Muscle of leg (tissue), 16 donors: ENCODE measurements around the gene NEK1. TPM values are rescaled to one million over a fixed set of nuclear protein-coding genes. Genes with fewer than 3 reads are reported as not detected.

Source experiments
- DNase-seq: peaks from one replicate; pipeline ENCODE4 v3.0.0; 2013
- H3K27ac ChIP-seq: one replicate; pipeline ENCODE4 v1.5.1; 2013; ENCODE audit warnings: mild to moderate bottlenecking, low read length, control low read depth
- H3K27me3 ChIP-seq: one replicate; pipeline ENCODE4 v1.6.1; 2013; ENCODE audit warnings: low read length; ENCODE audit not compliant: control insufficient read depth, insufficient read depth
- H3K36me3 ChIP-seq: one replicate; pipeline ENCODE4 v1.6.1; 2013; ENCODE audit warnings: low read length; ENCODE audit not compliant: control insufficient read depth, insufficient read depth
- H3K4me1 ChIP-seq: one replicate; pipeline ENCODE4 v1.6.1; 2013; ENCODE audit warnings: low read length; ENCODE audit not compliant: control insufficient read depth, insufficient read depth
- H3K4me3 ChIP-seq: one replicate; pipeline ENCODE4 v1.5.1; 2013; ENCODE audit warnings: low read length, control low read depth
- H3K9me3 ChIP-seq: replicated peaks from 2 replicates; pipeline ENCODE4 v1.6.1; 2013; ENCODE audit warnings: low read depth, low read length; ENCODE audit not compliant: control insufficient read depth
- WGBS: methylation state at CpG from one replicate; pipeline ENCODE4 v1.1.5; 2013; ENCODE audit warnings: missing lambda C conversion rate; ENCODE audit not compliant: insufficient coverage; 5-methylcytosine and 5-hydroxymethylcytosine counted together
- long read RNA-seq, 11 donors: transcript quantifications; one replicate each; lab custom pipeline, GENCODE V29; 2026
- polyA plus RNA-seq, 8 donors: library from polyadenylated mRNA; unstranded; fragments of 120-200 nt; gene quantifications; one replicate each; pipeline versions ENCODE4 v1.2.1 to v1.2.3, GENCODE V29; 2013; ENCODE audit warnings: inconsistent platforms in 1 of 8, low replicate concordance in 1 of 8; ENCODE audit not compliant: insufficient read length in 8 of 8, insufficient read depth in 1 of 8
- total RNA-seq: library from RNA; stranded (reverse); fragments of 120-200 nt; gene quantifications from one replicate; pipeline ENCODE4 v1.2.4, GENCODE V29; 2013

The NEK1 gene, protein sequence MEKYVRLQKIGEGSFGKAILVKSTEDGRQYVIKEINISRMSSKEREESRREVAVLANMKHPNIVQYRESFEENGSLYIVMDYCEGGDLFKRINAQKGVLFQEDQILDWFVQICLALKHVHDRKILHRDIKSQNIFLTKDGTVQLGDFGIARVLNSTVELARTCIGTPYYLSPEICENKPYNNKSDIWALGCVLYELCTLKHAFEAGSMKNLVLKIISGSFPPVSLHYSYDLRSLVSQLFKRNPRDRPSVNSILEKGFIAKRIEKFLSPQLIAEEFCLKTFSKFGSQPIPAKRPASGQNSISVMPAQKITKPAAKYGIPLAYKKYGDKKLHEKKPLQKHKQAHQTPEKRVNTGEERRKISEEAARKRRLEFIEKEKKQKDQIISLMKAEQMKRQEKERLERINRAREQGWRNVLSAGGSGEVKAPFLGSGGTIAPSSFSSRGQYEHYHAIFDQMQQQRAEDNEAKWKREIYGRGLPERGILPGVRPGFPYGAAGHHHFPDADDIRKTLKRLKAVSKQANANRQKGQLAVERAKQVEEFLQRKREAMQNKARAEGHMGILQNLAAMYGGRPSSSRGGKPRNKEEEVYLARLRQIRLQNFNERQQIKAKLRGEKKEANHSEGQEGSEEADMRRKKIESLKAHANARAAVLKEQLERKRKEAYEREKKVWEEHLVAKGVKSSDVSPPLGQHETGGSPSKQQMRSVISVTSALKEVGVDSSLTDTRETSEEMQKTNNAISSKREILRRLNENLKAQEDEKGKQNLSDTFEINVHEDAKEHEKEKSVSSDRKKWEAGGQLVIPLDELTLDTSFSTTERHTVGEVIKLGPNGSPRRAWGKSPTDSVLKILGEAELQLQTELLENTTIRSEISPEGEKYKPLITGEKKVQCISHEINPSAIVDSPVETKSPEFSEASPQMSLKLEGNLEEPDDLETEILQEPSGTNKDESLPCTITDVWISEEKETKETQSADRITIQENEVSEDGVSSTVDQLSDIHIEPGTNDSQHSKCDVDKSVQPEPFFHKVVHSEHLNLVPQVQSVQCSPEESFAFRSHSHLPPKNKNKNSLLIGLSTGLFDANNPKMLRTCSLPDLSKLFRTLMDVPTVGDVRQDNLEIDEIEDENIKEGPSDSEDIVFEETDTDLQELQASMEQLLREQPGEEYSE (N-terminal part only)
- total RNA-seq (12.3 TPM), polyA plus RNA-seq (10 to 100 TPM in 7 of 8 donors, 1 to 10 TPM in 1; 9.6 to 14.7 (median 11.7) TPM)
- long read RNA-seq, donor 1 = 0 reads
- long read RNA-seq, donor 2 = 0 reads
- long read RNA-seq, donor 3 = 0 reads
- long read RNA-seq, donor 4 = 0 reads
- long read RNA-seq, donor 5 = 0 reads
- long read RNA-seq, donor 6, partial matches to known transcripts = 23 of 23 reads
- long read RNA-seq, donor 6, other reads (novel, unspliced or antisense) = 0 of 23 reads
- long read RNA-seq, donor 7 = 0 reads
- long read RNA-seq, donor 8 = 0 reads
- long read RNA-seq, donor 9 = 0 reads
- long read RNA-seq, donor 10 = 0 reads
- long read RNA-seq, donor 11 = 0 reads

DNA sequence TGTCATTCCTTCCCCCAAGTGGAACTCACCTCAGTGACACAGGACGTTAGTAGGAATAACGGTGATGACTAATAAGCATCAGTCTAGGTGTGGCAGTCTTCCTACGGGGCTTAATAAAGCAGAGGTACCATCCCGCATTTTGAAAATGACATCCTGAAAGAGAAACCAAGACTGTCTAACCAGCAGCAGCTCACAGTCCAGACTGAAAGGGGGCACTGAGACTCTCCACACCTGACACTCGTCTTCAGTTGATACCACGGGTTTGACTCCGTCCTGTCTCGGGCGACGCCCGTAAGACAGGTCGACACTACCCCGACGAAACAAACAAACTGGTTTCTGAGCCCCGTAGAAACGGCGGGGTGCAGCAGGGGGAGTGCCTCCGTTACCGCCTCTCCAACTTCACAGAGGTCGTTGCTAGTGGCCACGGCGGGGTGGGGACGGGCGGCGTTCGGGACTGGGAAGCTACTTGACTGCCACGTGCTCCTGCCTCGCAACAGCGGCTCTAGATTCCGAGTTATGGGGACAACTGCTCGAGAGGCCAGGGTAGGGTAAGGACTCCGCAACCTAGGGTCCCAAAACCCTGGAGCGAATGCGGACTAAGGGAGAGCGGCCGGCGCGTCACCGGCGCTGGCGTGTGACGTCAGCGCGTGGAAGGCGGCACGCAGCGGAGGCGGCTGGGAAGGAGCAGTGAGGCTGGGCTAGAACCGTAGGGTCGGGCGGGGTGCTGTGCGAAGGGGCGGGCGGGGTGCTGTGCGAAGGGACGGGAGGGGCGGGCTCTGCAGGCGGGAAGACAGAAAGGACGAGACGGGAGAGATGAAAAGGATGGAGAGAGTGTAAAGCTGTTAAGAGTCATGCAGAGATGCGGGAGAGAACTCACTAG, at the start of gene NEK1:
Gene NEK1 (minus strand): TSS at position 593 of the 880 bp plus-strand sequence. CDS start 9,953 bp downstream, outside the sequence.
- DNase-seq = peak; percentile 95
- H3K27me3 ChIP-seq = no peaks in the 10 kb centered on the region
- H3K27ac ChIP-seq = peak within 1 kb of the TSS; percentile 99
- peak within 1 kb of the TSS; percentile 91 for H3K4me3 ChIP-seq
- H3K9me3 ChIP-seq = no peaks in the 10 kb centered on the region
- under 1% methylated on average over 46 of the region's 61 CpGs for WGBS
- H3K4me1 ChIP-seq = peaks cover 3% of the 10 kb centered on the region
- no peaks in the 10 kb centered on the region for H3K36me3 ChIP-seq

DNA sequence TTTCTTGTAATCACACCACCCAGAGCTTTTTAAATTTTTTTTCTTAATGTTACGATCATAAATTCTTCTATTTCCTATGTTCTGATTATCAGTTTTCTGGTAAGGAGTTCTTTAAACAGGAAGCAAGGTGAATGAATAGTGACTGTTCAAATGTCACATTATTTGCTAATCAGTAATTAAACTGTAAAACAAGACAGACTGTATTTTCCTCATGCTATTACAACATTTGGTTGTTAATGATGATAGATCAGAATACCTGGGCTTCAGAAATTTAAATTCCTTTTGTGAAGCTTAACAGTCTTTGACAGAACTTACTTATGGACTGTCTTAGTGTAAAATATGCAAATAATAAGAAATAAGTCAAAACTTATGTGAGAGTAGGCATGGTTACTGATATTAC, 49.4 kb upstream of the NEK1 start:
- no CpG with 5 or more reads among the region's 1 CpG for WGBS
- no peak for DNase-seq

DNA sequence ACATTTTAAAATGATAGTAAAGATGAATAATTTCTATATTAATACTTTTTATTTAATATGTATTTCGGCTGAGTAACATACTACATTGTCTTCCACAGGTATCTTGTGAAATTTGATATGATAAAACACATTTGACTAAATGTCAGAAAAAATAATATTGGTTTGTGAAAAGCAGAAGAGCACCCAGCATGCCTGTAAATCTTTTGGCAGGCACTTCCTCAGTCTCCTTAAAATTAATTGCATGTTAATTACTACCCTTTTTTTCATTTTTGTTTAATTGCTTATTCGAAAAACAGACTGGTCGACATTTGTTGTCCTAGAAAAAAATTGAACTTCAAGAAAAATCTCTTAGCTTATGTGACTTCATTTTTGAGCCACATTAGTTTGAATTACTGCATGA, 48.5 kb upstream of the NEK1 start:
- H3K27ac ChIP-seq = no peak overlapping the region
- no CpG with 5 or more reads among the region's 3 CpGs for WGBS

More for the DNA sequence above, 49.4 kb upstream of the NEK1 start:
- Histone ChIP-seq H3K4me1 (no peaks in the 10 kb centered on the region), H3K27ac (no peak overlapping the region), H3K9me3 (no peaks in the 10 kb centered on the region), H3K36me3 (peaks cover 2% of the 10 kb centered on the region), H3K4me3 (no peak overlapping the region), H3K27me3 (no peaks in the 10 kb centered on the region)

DNA sequence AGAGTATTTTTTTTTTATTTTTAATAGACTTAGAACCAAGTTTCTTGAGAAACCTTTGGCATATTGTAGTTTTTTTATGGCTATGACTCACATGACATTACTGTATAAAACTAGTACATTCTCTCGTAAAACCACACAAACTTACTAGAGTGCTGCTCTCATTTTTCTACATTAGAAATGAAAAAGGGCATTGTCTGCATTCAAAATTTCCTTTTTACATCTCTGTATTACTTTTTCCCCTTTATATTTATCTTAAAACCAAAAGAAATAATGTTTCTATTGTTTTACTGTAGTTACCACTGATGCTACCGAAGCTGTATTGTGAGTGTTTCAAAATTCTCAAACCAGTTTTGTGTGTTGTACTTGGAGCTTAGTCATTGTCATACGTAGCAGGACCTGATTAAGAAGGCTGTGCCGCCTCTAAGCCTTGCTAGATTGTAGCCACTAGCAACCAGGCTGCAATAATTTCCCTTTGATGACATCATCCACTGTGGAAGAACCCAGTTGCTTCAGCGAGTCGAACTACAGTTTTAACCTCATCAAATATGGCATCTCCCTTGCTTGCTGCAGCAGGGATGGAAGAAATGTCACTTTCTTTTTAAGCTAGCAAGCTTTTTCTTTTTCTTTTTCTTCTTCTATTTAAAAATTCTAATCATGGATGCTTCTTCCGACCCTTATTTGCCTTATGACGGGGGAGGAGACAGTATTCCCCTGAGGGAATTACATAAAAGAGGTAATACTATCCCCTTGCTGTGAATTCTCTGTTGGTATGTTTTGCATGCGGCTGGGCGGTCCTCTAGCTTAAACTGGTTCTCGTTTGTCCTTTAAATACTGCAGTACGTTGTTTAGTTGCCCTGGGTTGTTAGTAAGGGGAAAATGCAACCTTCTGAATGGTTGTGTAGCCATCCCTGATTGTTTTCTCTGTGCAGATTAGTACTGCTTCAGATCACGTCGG, 47.6 kb upstream of the NEK1 start:
- DNase-seq = peak; percentile 96
- WGBS = 0% methylated on average over 1 of the region's 14 CpGs
- no peaks in the 10 kb centered on the region for H3K4me1 ChIP-seq

More for the DNA sequence above, 48.5 kb upstream of the NEK1 start:
- no peak for DNase-seq
- no peaks in the 10 kb centered on the region for H3K27me3 ChIP-seq
- H3K4me1 ChIP-seq = no peaks in the 10 kb centered on the region
- no peaks in the 10 kb centered on the region for H3K36me3 ChIP-seq
- H3K9me3 ChIP-seq = no peaks in the 10 kb centered on the region
- H3K4me3 ChIP-seq = peak overlapping the region; percentile 42

DNA sequence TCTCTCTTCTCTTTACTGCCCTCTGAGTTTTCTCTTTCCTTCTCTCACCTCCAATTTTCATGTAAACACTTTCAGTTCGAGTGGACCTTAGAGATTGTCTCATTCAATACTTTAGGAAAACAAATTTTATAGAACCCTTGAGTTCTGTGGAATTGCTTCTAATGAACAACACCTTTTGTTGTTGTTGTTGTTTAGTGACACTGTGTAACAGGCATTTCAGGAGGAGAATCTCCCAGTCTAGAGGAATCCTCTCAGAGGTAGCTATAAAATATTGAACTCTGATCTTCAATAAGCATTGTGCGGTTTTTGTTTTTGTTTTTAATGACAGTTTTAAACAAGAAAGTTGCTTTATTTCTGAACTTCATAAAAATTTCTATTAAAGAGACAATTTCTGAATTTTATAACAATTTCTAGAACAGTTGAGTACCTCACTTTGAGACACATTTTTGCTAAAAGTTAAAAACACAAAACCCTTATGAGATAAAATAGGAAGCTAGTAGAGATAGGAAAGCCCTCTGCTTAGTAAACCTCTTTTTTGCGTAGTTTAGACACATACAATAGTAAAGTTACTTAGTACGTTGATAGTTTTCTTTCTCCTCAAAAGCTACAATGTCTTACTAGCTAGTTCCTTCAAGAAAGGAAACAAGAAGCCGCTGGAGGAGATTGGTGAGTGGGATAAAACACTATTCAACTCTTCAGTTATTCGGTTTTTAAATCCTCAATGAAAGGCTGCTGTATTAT, 46.8 kb upstream of the NEK1 start:
- H3K9me3 ChIP-seq = no peaks in the 10 kb centered on the region
- WGBS = no CpG with 5 or more reads among the region's 6 CpGs
- no peak overlapping the region for H3K4me3 ChIP-seq
- H3K36me3 ChIP-seq = no peaks in the 10 kb centered on the region
- H3K4me1 ChIP-seq = no peaks in the 10 kb centered on the region
- no peak for DNase-seq
- H3K27ac ChIP-seq = peak overlapping the region; percentile 85
- H3K27me3 ChIP-seq = no peaks in the 10 kb centered on the region

More for the DNA sequence above, 47.6 kb upstream of the NEK1 start:
- no peaks in the 10 kb centered on the region for H3K9me3 ChIP-seq
- H3K4me3 ChIP-seq = peak overlapping the region; percentile 42
- H3K27me3 ChIP-seq = no peaks in the 10 kb centered on the region
- peak overlapping the region; percentile 85 for H3K27ac ChIP-seq
- H3K36me3 ChIP-seq = no peaks in the 10 kb centered on the region

DNA sequence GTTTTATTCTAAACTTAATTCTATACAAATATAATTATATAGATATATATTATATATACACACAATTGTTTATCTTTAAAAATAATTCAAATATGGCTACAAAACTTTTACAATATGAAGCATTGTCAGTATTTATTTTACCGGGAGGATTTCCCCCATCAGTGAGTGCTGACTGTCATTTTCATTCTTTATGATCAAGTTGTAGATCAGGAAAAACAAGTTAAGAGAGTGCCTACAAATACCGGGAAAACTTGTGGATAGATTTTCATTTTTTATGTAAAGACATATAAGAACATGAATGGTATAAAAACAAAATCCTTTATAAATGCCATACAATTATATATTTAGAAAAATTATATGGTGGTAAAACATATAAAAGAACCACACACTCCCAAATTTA, 45.8 kb upstream of the NEK1 start:
- WGBS = no CpG with 5 or more reads among the region's 2 CpGs
- no peaks in the 10 kb centered on the region for H3K4me1 ChIP-seq
- no peaks in the 10 kb centered on the region for H3K36me3 ChIP-seq
- no peak overlapping the region for H3K4me3 ChIP-seq
- no peak overlapping the region for H3K27ac ChIP-seq
- no peaks in the 10 kb centered on the region for H3K27me3 ChIP-seq
- H3K9me3 ChIP-seq = no peaks in the 10 kb centered on the region
- no peak for DNase-seq

DNA sequence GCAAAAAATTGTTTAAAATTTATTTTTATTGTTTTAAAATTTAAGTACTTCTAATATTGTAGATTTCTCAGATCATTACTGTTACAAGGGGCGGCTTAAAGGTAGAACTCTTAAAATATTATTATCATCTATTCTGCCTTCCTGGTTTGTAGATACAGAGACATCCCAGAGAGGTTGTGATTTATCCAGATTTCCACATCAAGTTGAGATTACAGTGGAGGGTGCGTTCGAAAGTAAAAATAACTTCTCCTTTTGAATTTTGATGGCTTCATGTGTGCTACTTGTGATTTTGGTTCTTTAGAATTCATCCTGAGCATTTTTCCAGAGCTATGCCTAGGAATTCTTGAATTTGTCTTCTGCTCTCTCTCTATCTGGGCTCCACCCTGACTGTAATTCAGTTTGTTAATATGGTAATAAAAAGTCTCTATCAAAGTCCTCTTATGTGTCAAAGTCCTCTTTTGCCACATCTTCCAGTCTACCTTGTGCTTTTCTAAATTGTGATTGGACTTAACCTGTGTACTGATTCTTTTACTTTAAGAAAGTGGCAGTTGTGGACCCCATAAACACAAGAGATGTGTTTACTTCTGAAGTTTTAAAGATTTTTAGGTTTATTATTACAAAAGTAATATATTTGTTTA, 45.2 kb upstream of the NEK1 start:
- H3K36me3 ChIP-seq = no peaks in the 10 kb centered on the region
- no peak overlapping the region for H3K27ac ChIP-seq
- no peaks in the 10 kb centered on the region for H3K4me1 ChIP-seq
- WGBS = no CpG with 5 or more reads among the region's 3 CpGs
- H3K9me3 ChIP-seq = no peaks in the 10 kb centered on the region
- no peaks in the 10 kb centered on the region for H3K27me3 ChIP-seq
- no peak overlapping the region for H3K4me3 ChIP-seq
- DNase-seq = no peak
